ENCODE data around the gene PCYT2.

- TF ChIP-seq POLR2A (IDR thresholded peaks at IDR 0.05): no peak
- no peak for TF ChIP-seq CTCF (IDR thresholded peaks at IDR 0.05)
These were observed 1.5 kb upstream of the PCYT2 start for GRCh38 chr17:81912441-81913309.

All from uterus (tissue), 2 donors.